GM12892 (cell line): ENCODE results near the gene KRTAP19-7. TPM values are rescaled to one million over a fixed set of nuclear protein-coding genes. Genes with fewer than 3 reads are reported as not detected.

Experiments used
- DNase-seq: peaks from one replicate; pipeline ENCODE4 v3.0.0; 2011; ENCODE audit not compliant: insufficient read length
- FAIRE-seq: peaks from 2 replicates; lab custom pipeline; 2011; peaks lifted over from hg19 to GRCh38; lab: Jason Lieb, UNC
- POLR2A ChIP-seq: IDR thresholded peaks from 2 replicates; pipeline ENCODE4 v1.6.1; 2011; ENCODE audit warnings: low read depth, low read length, control low read depth
- POLR2AphosphoS5 ChIP-seq: IDR thresholded peaks from 2 replicates; pipeline ENCODE4 v1.6.1; 2011; ENCODE audit warnings: low read depth, low read length, control low read depth
- TAF1 ChIP-seq: IDR thresholded peaks from 2 replicates; pipeline ENCODE4 v1.6.1; 2011; ENCODE audit warnings: low read depth, mild to moderate bottlenecking, control low read depth, low read length, borderline replicate concordance
- polyA plus RNA-seq: library from polyadenylated mRNA; unstranded; fragments of >200 nt; gene quantifications from one replicate; pipeline ENCODE4 v1.2.1, GENCODE V29; 2012; ENCODE audit warnings: missing spikeins, inconsistent platforms; ENCODE audit not compliant: missing spikeins

The KRTAP19-7 gene
- not detected for polyA plus RNA-seq

DNA sequence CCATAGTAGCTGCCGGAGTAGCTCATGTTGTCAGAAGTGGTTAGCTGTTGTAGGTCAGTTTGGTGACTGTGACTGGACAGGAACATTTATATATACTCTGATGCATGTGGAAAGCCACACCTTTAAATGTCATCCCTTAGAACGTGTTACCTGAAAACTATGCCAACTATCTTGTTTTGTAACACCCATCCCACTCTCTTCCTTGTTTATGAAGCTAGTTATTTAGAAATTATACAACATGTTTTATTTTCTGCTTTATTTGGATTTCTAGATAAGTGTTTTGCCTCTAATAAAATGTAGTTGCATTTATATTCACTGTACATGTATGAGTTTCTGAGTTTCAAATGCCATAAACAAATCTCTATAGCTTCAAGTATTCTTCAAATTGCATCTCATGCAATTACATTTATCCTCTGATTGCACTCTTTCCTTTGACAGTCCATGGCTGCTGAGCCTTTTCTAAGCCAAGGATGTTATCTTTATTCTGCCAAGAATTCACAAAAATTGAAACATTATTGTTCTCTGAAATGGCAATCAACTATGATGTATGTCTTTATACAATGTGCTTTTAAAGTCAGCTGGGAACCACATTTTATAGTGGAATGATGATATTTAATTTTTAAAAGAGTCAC, at the start of gene KRTAP19-7:
Gene KRTAP19-7, minus strand, starts transcription at position 51 of the 632 bp plus-strand sequence. Its CDS starts 25 bp downstream, at position 26.
- TF ChIP-seq POLR2AphosphoS5, result no peak
- TF ChIP-seq TAF1, result no peak
- TF ChIP-seq POLR2A, result no peak

GRCh38 chr21:30605968-30606367, 44.9 kb upstream of the KRTAP19-7 start:
- no peak for DNase-seq
- no peak for FAIRE-seq
- TF ChIP-seq TAF1, result no peak

More for the DNA sequence above, at the start of gene KRTAP19-7:
- DNase-seq (no peak), FAIRE-seq (no peak)

- DNase-seq, result no peak
- FAIRE-seq, result no peak
- TF ChIP-seq POLR2AphosphoS5 (no peak), TAF1 (no peak), POLR2A (no peak)
These were observed 39.7 kb upstream of the KRTAP19-7 start, which contains the start of gene KRTAP22-1 for GRCh38 chr21:30600787-30601186. Gene KRTAP22-1 (plus strand): TSS chr21:30601087.

DNA sequence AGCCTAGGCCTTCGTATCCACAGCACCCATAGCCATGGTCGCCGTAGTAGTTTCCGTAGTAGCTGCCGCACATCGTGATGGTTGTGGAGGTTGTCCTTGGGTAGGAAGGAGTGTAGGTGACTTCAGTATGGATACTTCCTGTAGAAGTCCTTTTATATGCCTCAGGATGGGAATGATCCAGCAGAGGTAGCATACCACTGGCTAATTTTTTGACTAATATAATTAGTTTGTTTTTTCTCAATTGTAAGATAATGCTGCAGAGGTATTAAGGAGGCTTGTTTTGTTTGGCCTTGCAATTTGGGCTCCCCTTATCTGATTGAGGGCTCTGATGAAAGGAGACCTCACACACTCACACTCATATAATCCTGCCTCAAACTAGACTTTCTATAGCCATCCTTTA, 37.7 kb upstream of the KRTAP19-7 start, which contains the start of gene KRTAP6-2:
Gene KRTAP6-2, minus strand, starts transcription at position 101 of the 400 bp plus-strand sequence. Its CDS starts 28 bp downstream, at position 73.
- DNase-seq (no peak), FAIRE-seq (no peak)
- no peak for TF ChIP-seq TAF1
- TF ChIP-seq POLR2AphosphoS5, result no peak
- no peak for TF ChIP-seq POLR2A

DNA sequence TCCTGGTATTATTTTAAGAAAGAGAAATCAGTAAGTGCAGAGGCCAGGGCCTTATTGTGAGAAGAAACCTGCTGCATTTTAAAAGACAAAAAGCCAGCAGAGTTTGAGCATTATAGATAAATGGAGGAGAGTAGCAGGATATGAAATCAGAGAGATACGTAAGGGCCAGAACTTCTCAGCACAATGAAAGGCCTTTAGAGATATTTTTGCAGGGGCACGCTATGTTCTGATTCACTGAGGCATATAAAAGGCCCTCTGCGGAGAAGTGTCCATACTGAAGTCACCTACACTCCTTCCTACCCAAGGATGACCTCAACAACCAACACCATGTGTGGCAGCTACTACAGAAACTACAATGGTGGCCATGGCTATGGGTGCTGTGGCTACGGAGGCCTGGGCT, 31.0 kb upstream of the KRTAP19-7 start, which contains the start of gene KRTAP6-3:
Gene KRTAP6-3, plus strand, starts transcription at position 301 of the 400 bp plus-strand sequence. Its CDS starts 6 bp downstream, at position 307.
- no peak for FAIRE-seq
- TF ChIP-seq TAF1, result no peak
- TF ChIP-seq POLR2AphosphoS5, result no peak
- no peak for TF ChIP-seq POLR2A
- no peak for DNase-seq

GRCh38 chr21:30590297-30590696, 29.2 kb upstream of the KRTAP19-7 start, which contains the start of gene KRTAP22-2:
Gene KRTAP22-2 (minus strand): TSS chr21:30590397.
- no peak for FAIRE-seq
- no peak for DNase-seq
- TF ChIP-seq TAF1 (no peak), POLR2AphosphoS5 (no peak), POLR2A (no peak)

DNA sequence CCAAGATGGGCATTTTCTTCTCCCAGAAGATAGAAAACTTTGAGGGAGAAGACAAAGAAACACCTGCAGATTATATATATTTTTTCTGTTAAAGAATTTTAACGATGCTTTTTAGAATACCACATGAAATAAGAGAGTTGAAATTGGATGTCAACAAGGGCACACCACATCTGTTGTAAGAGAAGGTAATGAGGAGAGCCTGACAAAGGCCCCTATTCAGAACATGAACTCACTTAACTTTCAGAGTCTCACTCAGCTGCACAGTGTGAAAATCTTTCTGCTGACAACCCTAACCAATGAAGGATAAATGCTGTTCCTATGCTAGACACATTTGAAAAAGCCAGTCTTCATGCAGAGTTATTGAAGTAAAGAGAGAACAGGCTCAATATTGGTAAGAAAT, 21.8 kb upstream of the KRTAP19-7 start:
- FAIRE-seq, result no peak
- DNase-seq, result no peak
- TF ChIP-seq POLR2AphosphoS5 (no peak), POLR2A (no peak), TAF1 (no peak)

GRCh38 chr21:30580132-30580531, 19.0 kb upstream of the KRTAP19-7 start:
- TF ChIP-seq POLR2A (no peak), POLR2AphosphoS5 (no peak), TAF1 (no peak)
- no peak for DNase-seq
- no peak for FAIRE-seq

- no peak for DNase-seq
- no peak for FAIRE-seq
- TF ChIP-seq POLR2AphosphoS5 (no peak), TAF1 (no peak), POLR2A (no peak)
These were observed 18.2 kb upstream of the KRTAP19-7 start for GRCh38 chr21:30579346-30579745.

GRCh38 chr21:30577766-30578165, 16.7 kb upstream of the KRTAP19-7 start:
- TF ChIP-seq POLR2A, result no peak
- no peak for TF ChIP-seq POLR2AphosphoS5
- TF ChIP-seq TAF1, result no peak
- DNase-seq (no peak), FAIRE-seq (no peak)

GRCh38 chr21:30567617-30568016, 6.5 kb upstream of the KRTAP19-7 start:
- DNase-seq (no peak), FAIRE-seq (no peak)
- no peak for TF ChIP-seq POLR2AphosphoS5
- no peak for TF ChIP-seq TAF1
- no peak for TF ChIP-seq POLR2A

DNA sequence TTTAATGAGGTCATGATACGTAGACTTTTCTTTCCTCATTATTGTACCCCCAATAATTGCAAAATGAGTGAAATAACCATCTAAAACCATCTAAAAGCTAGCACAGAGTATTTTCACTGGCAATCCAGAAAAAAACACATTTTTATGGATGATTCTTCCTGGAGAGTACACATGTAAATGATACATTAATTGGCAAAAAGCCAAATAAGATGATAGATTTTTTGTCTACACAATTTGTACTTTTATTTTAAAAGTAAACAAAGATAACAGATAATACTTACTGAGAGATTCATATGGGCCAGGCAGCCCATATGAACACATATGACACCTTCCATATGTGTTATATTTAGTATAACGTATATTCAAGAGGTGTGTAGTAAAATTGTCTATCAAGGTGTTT, 2.5 kb upstream of the KRTAP19-7 start:
- no peak for DNase-seq
- no peak for FAIRE-seq
- TF ChIP-seq POLR2A, result no peak
- TF ChIP-seq POLR2AphosphoS5, result no peak
- TF ChIP-seq TAF1, result no peak
